Endothelial cell of umbilical vein (primary cell): ENCODE results near the gene POU6F2.

ENCODE experiments used
- EZH2 ChIP-seq: IDR thresholded peaks from 2 replicates; pipeline ENCODE4 v1.6.1; 2012; ENCODE audit warnings: borderline replicate concordance, low read depth, mild to moderate bottlenecking, moderate library complexity, low read length, inconsistent platforms; ENCODE audit not compliant: severe bottlenecking
- FOS ChIP-seq: IDR thresholded peaks from 2 replicates; pipeline ENCODE4 v1.6.1; 2011; ENCODE audit warnings: mild to moderate bottlenecking, low read length, moderate library complexity, borderline replicate concordance; ENCODE audit not compliant: insufficient read depth
- JUN ChIP-seq: IDR thresholded peaks from 2 replicates; pipeline ENCODE4 v1.6.1; 2011; ENCODE audit warnings: borderline replicate concordance, low read depth; ENCODE audit not compliant: insufficient read length, insufficient read depth
- MYC ChIP-seq: IDR thresholded peaks from one replicate; pipeline ENCODE4 v1.6.1; 2011; ENCODE audit warnings: mild to moderate bottlenecking, low read depth, low read length
- POLR2A ChIP-seq: IDR thresholded peaks from 2 replicates; pipeline ENCODE4 v1.6.1; 2012; ENCODE audit warnings: low read depth, mild to moderate bottlenecking, control low read depth, low read length
- POLR2AphosphoS5 ChIP-seq: IDR thresholded peaks from 2 replicates; pipeline ENCODE4 v1.6.1; 2012; ENCODE audit warnings: low read depth, mild to moderate bottlenecking, control low read depth, low read length, moderate library complexity; ENCODE audit not compliant: insufficient read depth
- TF ChIP-seq, protein P1 (sequence below), 2 donors: IDR thresholded peaks; 1 replicate in 1 of 2; 2 replicates in 1 of 2; pipeline ENCODE4 v1.5.1; 2011; ENCODE audit warnings: low read length in 2 of 2, mild to moderate bottlenecking in 2 of 2, moderate library complexity in 2 of 2, control low read depth in 1 of 2, inconsistent platforms in 1 of 2, low read depth in 1 of 2; ENCODE audit not compliant: insufficient read depth in 1 of 2; ENCODE audit errors: extremely low read depth in 1 of 2
- TF ChIP-seq, protein P2 (sequence below): IDR thresholded peaks from 2 replicates; pipeline ENCODE4 v1.6.1; 2011; ENCODE audit not compliant: insufficient read depth, insufficient read length

GRCh38 chr7:39301543-39301942, 323.8 kb downstream of the POU6F2 start:
- TF ChIP-seq POLR2A (no peak), POLR2AphosphoS5 (no peak), EZH2 (no peak), MYC (no peak), JUN (no peak), FOS (no peak)
- TF ChIP-seq, protein P1, sequence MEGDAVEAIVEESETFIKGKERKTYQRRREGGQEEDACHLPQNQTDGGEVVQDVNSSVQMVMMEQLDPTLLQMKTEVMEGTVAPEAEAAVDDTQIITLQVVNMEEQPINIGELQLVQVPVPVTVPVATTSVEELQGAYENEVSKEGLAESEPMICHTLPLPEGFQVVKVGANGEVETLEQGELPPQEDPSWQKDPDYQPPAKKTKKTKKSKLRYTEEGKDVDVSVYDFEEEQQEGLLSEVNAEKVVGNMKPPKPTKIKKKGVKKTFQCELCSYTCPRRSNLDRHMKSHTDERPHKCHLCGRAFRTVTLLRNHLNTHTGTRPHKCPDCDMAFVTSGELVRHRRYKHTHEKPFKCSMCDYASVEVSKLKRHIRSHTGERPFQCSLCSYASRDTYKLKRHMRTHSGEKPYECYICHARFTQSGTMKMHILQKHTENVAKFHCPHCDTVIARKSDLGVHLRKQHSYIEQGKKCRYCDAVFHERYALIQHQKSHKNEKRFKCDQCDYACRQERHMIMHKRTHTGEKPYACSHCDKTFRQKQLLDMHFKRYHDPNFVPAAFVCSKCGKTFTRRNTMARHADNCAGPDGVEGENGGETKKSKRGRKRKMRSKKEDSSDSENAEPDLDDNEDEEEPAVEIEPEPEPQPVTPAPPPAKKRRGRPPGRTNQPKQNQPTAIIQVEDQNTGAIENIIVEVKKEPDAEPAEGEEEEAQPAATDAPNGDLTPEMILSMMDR (IDR thresholded peaks at IDR 0.05; ENCODE audit: extremely low read depth in 1 of 2, insufficient read depth in 1 of 2, low read depth in 1 of 2, low read length in 2 of 2): no peak
- TF ChIP-seq, protein P2, sequence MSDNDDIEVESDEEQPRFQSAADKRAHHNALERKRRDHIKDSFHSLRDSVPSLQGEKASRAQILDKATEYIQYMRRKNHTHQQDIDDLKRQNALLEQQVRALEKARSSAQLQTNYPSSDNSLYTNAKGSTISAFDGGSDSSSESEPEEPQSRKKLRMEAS: no peak
